Measurements from ENCODE around the gene KIRREL3.

The KIRREL3 gene

GRCh38 chr11:126700768-126701519 lies 299.6 kb downstream of the KIRREL3 start:
- no peak for DNase-seq

- DNase-seq, result no peak
Observed at GRCh38 chr11:126698576-126698975, 302.0 kb downstream of the KIRREL3 start.

GRCh38 chr11:126697936-126698335 lies 302.6 kb downstream of the KIRREL3 start:
- DNase-seq, result no peak

- DNase-seq, result peak; percentile 90
Observed at GRCh38 chr11:126696982-126697381, 303.6 kb downstream of the KIRREL3 start.

GRCh38 chr11:126695293-126695692 lies 305.3 kb downstream of the KIRREL3 start:
- DNase-seq, result peak; percentile 75

- DNase-seq, result no peak
Observed at GRCh38 chr11:126694065-126694625, 306.4 kb downstream of the KIRREL3 start.

GRCh38 chr11:126687477-126687876 lies 313.1 kb downstream of the KIRREL3 start:
- DNase-seq, result no peak

GRCh38 chr11:126686938-126687337 lies 313.6 kb downstream of the KIRREL3 start:
- no peak for DNase-seq

- no peak for DNase-seq
Observed at GRCh38 chr11:126683766-126684728, 316.5 kb downstream of the KIRREL3 start.

GRCh38 chr11:126682590-126682989 lies 318.0 kb downstream of the KIRREL3 start:
- DNase-seq, result no peak

- no peak for DNase-seq
Observed at GRCh38 chr11:126680700-126681099, 319.9 kb downstream of the KIRREL3 start.

GRCh38 chr11:126680131-126680530 lies 320.4 kb downstream of the KIRREL3 start:
- no peak for DNase-seq

- no peak for DNase-seq
Observed at GRCh38 chr11:126679033-126679432, 321.5 kb downstream of the KIRREL3 start.

- no peak for DNase-seq
Observed at GRCh38 chr11:126676536-126676935, 324.0 kb downstream of the KIRREL3 start.

- no peak for DNase-seq
Observed at GRCh38 chr11:126673319-126673718, 327.3 kb downstream of the KIRREL3 start.

- no peak for DNase-seq
Observed at GRCh38 chr11:126669416-126669815, 331.2 kb downstream of the KIRREL3 start.

GRCh38 chr11:126664643-126665042 lies 335.9 kb downstream of the KIRREL3 start:
- DNase-seq, result no peak

- DNase-seq, result no peak
Observed at GRCh38 chr11:126663749-126664592, 336.6 kb downstream of the KIRREL3 start.

- no peak for DNase-seq
Observed at GRCh38 chr11:126662035-126662790, 338.4 kb downstream of the KIRREL3 start.

GRCh38 chr11:126660761-126661425 lies 339.7 kb downstream of the KIRREL3 start:
- no peak for DNase-seq

- DNase-seq, result no peak
Observed at GRCh38 chr11:126660321-126660720, 340.2 kb downstream of the KIRREL3 start.

Data from islet precursor cell (in vitro differentiated cells).